Neuronal stem cell (in vitro differentiated cells): ENCODE results near the gene TAS1R3.
A peak's percentile ranks its signal among the peaks of the same experiment; 100 is the strongest.

ENCODE experiments used
- DNase-seq: peaks from one replicate; pipeline ENCODE4 v3.0.0-alpha.2; 2013; ENCODE audit warnings: low spot score
- H2AFZ ChIP-seq: one replicate; pipeline ENCODE4 v1.6.1; 2013; ENCODE audit warnings: mild to moderate bottlenecking, low read length, inconsistent platforms
- H2AK5ac ChIP-seq: 2 replicates; pipeline ENCODE4 v1.6.1; 2013; ENCODE audit warnings: low read depth, mild to moderate bottlenecking, inconsistent platforms, low read length, moderate library complexity, mixed read lengths
- H2BK120ac ChIP-seq: 2 replicates; pipeline ENCODE4 v1.6.1; 2013; ENCODE audit warnings: low read depth, mild to moderate bottlenecking, inconsistent platforms, low read length, moderate library complexity, mixed read lengths
- H2BK12ac ChIP-seq: one replicate; pipeline ENCODE4 v1.6.1; 2013; ENCODE audit warnings: low read length, inconsistent platforms
- H2BK15ac ChIP-seq: 2 replicates; pipeline ENCODE4 v1.6.1; 2013; ENCODE audit warnings: mild to moderate bottlenecking, low read length, inconsistent platforms, mixed read lengths
- H2BK5ac ChIP-seq: one replicate; pipeline ENCODE4 v1.6.1; 2013; ENCODE audit warnings: inconsistent platforms, mild to moderate bottlenecking, low read length, moderate library complexity
- H3K14ac ChIP-seq: one replicate; pipeline ENCODE4 v1.6.1; 2013; ENCODE audit warnings: low read length, inconsistent platforms
- H3K18ac ChIP-seq: 2 replicates; pipeline ENCODE4 v1.6.1; 2013; ENCODE audit warnings: low read length, inconsistent platforms
- H3K23ac ChIP-seq: 2 replicates; pipeline ENCODE4 v1.6.1; 2013; ENCODE audit warnings: low read depth, mild to moderate bottlenecking, mixed read lengths, low read length, inconsistent platforms; ENCODE audit not compliant: poor library complexity
- H3K27ac ChIP-seq: replicated peaks from 3 replicates; pipeline ENCODE4 v1.5.1; 2013; ENCODE audit warnings: low read length, inconsistent platforms
- H3K27me3 ChIP-seq, 3 experiments: 2 replicates each; pipeline ENCODE4 v1.6.1; 2013; ENCODE audit warnings: low read length in 3 of 3, mild to moderate bottlenecking in 2 of 3, inconsistent platforms in 1 of 3, low read depth in 1 of 3, mixed read lengths in 1 of 3, moderate library complexity in 1 of 3; ENCODE audit not compliant: control insufficient read depth in 3 of 3, insufficient read depth in 3 of 3
- H3K36me3 ChIP-seq, 2 donors: replicated peaks in 1 of 2; 2 replicates each; pipeline ENCODE4 v1.6.1; 2013; ENCODE audit warnings: low read length in 2 of 2; ENCODE audit not compliant: control insufficient read depth in 2 of 2, insufficient read depth in 2 of 2
- H3K4ac ChIP-seq: 2 replicates; pipeline ENCODE4 v1.6.1; 2013; ENCODE audit warnings: inconsistent platforms, mild to moderate bottlenecking, low read length, moderate library complexity
- H3K4me1 ChIP-seq, 2 donors: 1 replicate in 1 of 2; 2 replicates in 1 of 2; pipeline ENCODE4 v1.6.1; 2013; ENCODE audit warnings: low read length in 2 of 2, low read depth in 1 of 2; ENCODE audit not compliant: control insufficient read depth in 2 of 2, insufficient read depth in 1 of 2
- H3K4me2 ChIP-seq: one replicate; pipeline ENCODE4 v1.6.1; 2013; ENCODE audit warnings: mild to moderate bottlenecking, low read length, inconsistent platforms; ENCODE audit not compliant: insufficient read depth, poor library complexity, severe bottlenecking
- H3K4me3 ChIP-seq, 2 donors: 2 replicates each; pipeline ENCODE4 v1.5.1; 2013; ENCODE audit warnings: low read length in 2 of 2, mild to moderate bottlenecking in 2 of 2, inconsistent platforms in 1 of 2, moderate library complexity in 1 of 2
- H3K79me1 ChIP-seq: one replicate; pipeline ENCODE4 v1.6.1; 2013; ENCODE audit warnings: low read depth, mild to moderate bottlenecking, inconsistent platforms, low read length, moderate library complexity
- H3K9ac ChIP-seq: one replicate; pipeline ENCODE4 v1.6.1; 2013; ENCODE audit warnings: mild to moderate bottlenecking, low read depth, low read length, inconsistent platforms; ENCODE audit not compliant: poor library complexity
- H3K9me3 ChIP-seq, 2 donors: replicated peaks in 1 of 2; 2 replicates each; pipeline versions ENCODE3 to v1.6.1; 2013; ENCODE audit warnings: low read length in 2 of 2, mild to moderate bottlenecking in 2 of 2, inconsistent platforms in 1 of 2, low read depth in 1 of 2, mixed read lengths in 1 of 2, moderate library complexity in 1 of 2; ENCODE audit not compliant: control insufficient read depth in 2 of 2, insufficient read depth in 1 of 2
- H4K8ac ChIP-seq: one replicate; pipeline ENCODE4 v1.6.1; 2013; ENCODE audit warnings: low read depth, mild to moderate bottlenecking, inconsistent platforms, low read length, moderate library complexity
- H4K91ac ChIP-seq: one replicate; pipeline ENCODE4 v1.6.1; 2013; ENCODE audit warnings: low read length, low read depth, mild to moderate bottlenecking, inconsistent platforms; ENCODE audit not compliant: poor library complexity
- WGBS, 2 donors: extraction: QIAGEN DNeasy Blood & Tissue Kit; methylation state at CpG; one replicate each; pipeline ENCODE4 v1.1.7; 2013; ENCODE audit warnings: missing lambda C conversion rate in 2 of 2, mixed read lengths in 1 of 2; ENCODE audit not compliant: insufficient read length in 2 of 2, insufficient replicate concordance in 1 of 2; ENCODE audit errors: extremely low coverage in 2 of 2; 5-methylcytosine and 5-hydroxymethylcytosine counted together

Gene TAS1R3

GRCh38 chr1:1345860-1346500 lies 14.9 kb downstream of the TAS1R3 start:
- Histone ChIP-seq H3K9ac (peak overlapping the region; percentile 4), H3K4me1 (peaks cover 12 to 13% of the 10 kb centered on the region in 2 donors), H2AFZ (no peak overlapping the region), H3K36me3 (peaks cover 6 to 11% of the 10 kb centered on the region in 2 donors), H3K79me1 (peaks cover 37% of the 10 kb centered on the region), H3K4me3 (no peak overlapping the region), H3K4me2 (no peak overlapping the region), H2BK12ac (peak overlapping the region; percentile 41), H2BK5ac (no peak overlapping the region), H3K27ac (no peak overlapping the region), H2BK120ac (no peak overlapping the region), H2AK5ac (peak overlapping the region; percentile 5), H3K9me3 (peaks cover 0 to 5% of the 10 kb centered on the region in 2 donors), H3K27me3 (no peaks in the 10 kb centered on the region), H3K23ac (peak overlapping the region; percentile 73), H3K18ac (no peak overlapping the region), H4K8ac (no peak overlapping the region), H2BK15ac (no peak overlapping the region), H3K14ac (no peak overlapping the region), H4K91ac (no peak overlapping the region), H3K4ac (no peak overlapping the region)
- no CpG with 5 or more reads among the region's 12 CpGs for WGBS, 2 donors
- DNase-seq = no peak

- H3K36me3 ChIP-seq = peaks cover under 1 to 6% of the 10 kb centered on the region in 2 donors
- H2BK120ac ChIP-seq = no peak overlapping the region
- no peak for DNase-seq
- H3K4me2 ChIP-seq = no peak overlapping the region
- H2BK5ac ChIP-seq = no peak overlapping the region
- H2AFZ ChIP-seq = no peak overlapping the region
- peak overlapping the region; percentile 4 for H3K9ac ChIP-seq
- peaks cover 34% of the 10 kb centered on the region for H3K79me1 ChIP-seq
- peak overlapping the region; percentile 41 for H2BK12ac ChIP-seq
- H2AK5ac ChIP-seq = peak overlapping the region; percentile 5
- no peak overlapping the region for H3K4me3 ChIP-seq
- no peak overlapping the region for H3K14ac ChIP-seq
- H3K9me3 ChIP-seq = no peaks in the 10 kb centered on the region
- H3K27me3 ChIP-seq = no peaks in the 10 kb centered on the region
- H4K91ac ChIP-seq = no peak overlapping the region
- H2BK15ac ChIP-seq = no peak overlapping the region
- H4K8ac ChIP-seq = no peak overlapping the region
- no peak overlapping the region for H3K18ac ChIP-seq
- H3K23ac ChIP-seq = peak overlapping the region; percentile 55
- H3K27ac ChIP-seq = no peak overlapping the region
- peaks cover 14 to 15% of the 10 kb centered on the region in 2 donors for H3K4me1 ChIP-seq
- no CpG with 5 or more reads among the region's 10 CpGs for WGBS, 2 donors
- no peak overlapping the region for H3K4ac ChIP-seq
Observed at GRCh38 chr1:1346501-1346890, 15.4 kb downstream of the TAS1R3 start.

DNA sequence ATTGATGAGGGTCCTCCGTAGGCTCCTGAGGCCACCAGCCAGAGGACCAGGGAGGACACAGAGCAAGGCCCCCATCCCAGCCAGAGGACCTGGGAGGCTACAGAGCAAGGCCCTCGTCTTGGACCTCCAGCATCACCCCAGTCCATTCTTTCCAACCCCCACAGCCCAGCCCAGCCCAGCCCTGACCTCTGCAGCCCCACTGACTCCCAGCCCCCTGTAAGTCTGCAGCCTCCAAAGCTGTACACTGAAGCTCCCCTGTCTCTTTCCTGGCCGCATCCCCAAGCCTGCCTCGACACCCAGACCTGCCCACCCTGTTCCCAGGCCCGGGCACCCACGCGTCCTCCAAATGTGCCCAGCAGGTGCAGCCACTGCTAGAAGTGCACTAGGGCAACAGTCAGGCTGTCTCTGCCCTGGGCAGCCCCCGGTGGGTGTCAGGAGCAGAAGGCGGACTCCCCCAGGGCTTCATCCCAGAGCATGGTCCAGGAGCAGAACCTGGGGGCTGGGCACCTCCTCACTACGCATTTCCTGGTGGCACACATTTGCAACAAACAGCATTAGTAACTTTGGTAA lies 16.0 kb downstream of the TAS1R3 start:
- Histone ChIP-seq H3K23ac (peak overlapping the region; percentile 98), H4K8ac (no peak overlapping the region), H3K9ac (peak overlapping the region; percentile 16), H3K79me1 (peaks cover 32% of the 10 kb centered on the region), H2BK120ac (no peak overlapping the region), H3K36me3 (no peaks in the 10 kb centered on the region), H3K4ac (no peak overlapping the region), H3K27me3 (no peaks in the 10 kb centered on the region), H3K18ac (no peak overlapping the region), H2AK5ac (no peak overlapping the region), H3K4me1 (peaks cover 19 to 21% of the 10 kb centered on the region in 2 donors), H2AFZ (no peak overlapping the region), H2BK5ac (no peak overlapping the region), H3K4me2 (no peak overlapping the region), H2BK15ac (peak overlapping the region; percentile 30), H2BK12ac (peak overlapping the region; percentile 4), H3K27ac (no peak overlapping the region), H4K91ac (no peak overlapping the region), H3K4me3 (peak overlapping the region in 1 of 2 donors; percentile 96), H3K14ac (no peak overlapping the region), H3K9me3 (no peaks in the 10 kb centered on the region)
- no peak for DNase-seq
- no CpG with 5 or more reads among the region's 10 CpGs for WGBS, 2 donors

- WGBS, 2 donors = no CpG with 5 or more reads among the region's 26 CpGs
- peak overlapping the region; percentile 83 to 96 for H3K4me3 ChIP-seq
- peak overlapping the region; percentile 60 for H3K18ac ChIP-seq
- H3K4ac ChIP-seq = no peak overlapping the region
- H3K4me2 ChIP-seq = peak overlapping the region; percentile 100
- no peak overlapping the region for H2BK120ac ChIP-seq
- H2BK12ac ChIP-seq = no peak overlapping the region
- H4K91ac ChIP-seq = no peak overlapping the region
- no peak overlapping the region for H3K27ac ChIP-seq
- DNase-seq = no peak
- no peak overlapping the region for H2BK5ac ChIP-seq
- no peak overlapping the region for H2AFZ ChIP-seq
- peak overlapping the region; percentile 88 for H2AK5ac ChIP-seq
- no peak overlapping the region for H4K8ac ChIP-seq
- peaks cover 0 to 2% (median 0%) of the 10 kb centered on the region in 3 experiments for H3K27me3 ChIP-seq
- H3K9ac ChIP-seq = peak overlapping the region; percentile 99
- H3K14ac ChIP-seq = no peak overlapping the region
- peak overlapping the region; percentile 98 for H3K23ac ChIP-seq
- no peak overlapping the region for H2BK15ac ChIP-seq
- H3K79me1 ChIP-seq = peaks cover 33% of the 10 kb centered on the region
- peaks cover 23 to 24% of the 10 kb centered on the region in 2 donors for H3K4me1 ChIP-seq
- H3K9me3 ChIP-seq = peaks cover 0 to 2% of the 10 kb centered on the region in 2 donors
- H3K36me3 ChIP-seq = peaks cover 2 to 3% of the 10 kb centered on the region in 2 donors
Observed at GRCh38 chr1:1347663-1348419, 16.8 kb downstream of the TAS1R3 start.
